SK-N-SH treated with all-trans-retinoic acid at 6 μM for 48 hours (cell line): Measurements from ENCODE around the gene KRT6B.
"Not testable (repeated sequence)": the region's sequence is repeated elsewhere in the genome, so short reads cannot be mapped to it uniquely, and the experiment has no call there.

Experiments
- ATAC-seq: fragments of 200-7000 bp; cut with Tn5 transposase; 3 replicates; pipeline ENCODE4 v1.9.1; 2020; ENCODE audit warnings: mild to moderate bottlenecking, moderate library complexity
- ARNTL ChIP-seq: fragments of 450-650 bp; formaldehyde crosslinking; IDR thresholded peaks from 2 replicates; pipeline ENCODE4 v1.5.0; 2020; ENCODE audit warnings: low read depth, mild to moderate bottlenecking, moderate library complexity, borderline replicate concordance
- BACH2 ChIP-seq: fragments of 250-450 bp; sonication (Bioruptor Pico); IDR thresholded peaks from 2 replicates; pipeline ENCODE4 v1.9.0; 2021; ENCODE audit warnings: mild to moderate bottlenecking, borderline replicate concordance
- CSDC2 ChIP-seq: fragments of 250-450 bp; sonication (Bioruptor Pico); IDR thresholded peaks from 2 replicates; pipeline ENCODE4 v1.5.0; 2020; ENCODE audit warnings: mild to moderate bottlenecking, moderate library complexity
- ESRRG ChIP-seq: fragments of 250-450 bp; sonication (Bioruptor Pico); IDR thresholded peaks from 2 replicates; pipeline ENCODE4 v1.6.1; 2021; ENCODE audit warnings: mild to moderate bottlenecking
- GLIS3 ChIP-seq: fragments of 250-450 bp; sonication (Bioruptor Pico); IDR thresholded peaks from 2 replicates; pipeline ENCODE4 v1.5.0; 2020; ENCODE audit warnings: mild to moderate bottlenecking, moderate library complexity
- ISL1 ChIP-seq: fragments of 250-450 bp; sonication (Bioruptor Pico); IDR thresholded peaks from 2 replicates; pipeline ENCODE4 v2.1.2; 2022; ENCODE audit warnings: mild to moderate bottlenecking, moderate library complexity
- OSR1 ChIP-seq: fragments of 250-450 bp; sonication (Bioruptor Pico); IDR thresholded peaks from 2 replicates; pipeline ENCODE4 v1.8.0; 2022; ENCODE audit warnings: moderate library complexity, mild to moderate bottlenecking, inconsistent platforms
- POU6F1 ChIP-seq: fragments of 250-450 bp; sonication (Bioruptor Pico); IDR thresholded peaks from 2 replicates; pipeline ENCODE4 v1.8.0; 2021; ENCODE audit warnings: low read depth, mild to moderate bottlenecking, moderate library complexity, borderline replicate concordance
- RARB ChIP-seq: fragments of 250-450 bp; sonication (Bioruptor Pico); IDR thresholded peaks from 2 replicates; pipeline ENCODE4 v1.8.0; 2021; ENCODE audit warnings: mild to moderate bottlenecking, moderate library complexity
- SNAI2 ChIP-seq: fragments of 250-450 bp; sonication (Bioruptor Pico); IDR thresholded peaks from 2 replicates; pipeline ENCODE4 v1.5.0; 2020; ENCODE audit warnings: mild to moderate bottlenecking, moderate library complexity
- TCF4 ChIP-seq: fragments of 250-450 bp; sonication (Bioruptor Pico); IDR thresholded peaks from 2 replicates; pipeline ENCODE4 v1.8.0; 2021; ENCODE audit warnings: mild to moderate bottlenecking, moderate library complexity, borderline replicate concordance
- TOX ChIP-seq: fragments of 250-450 bp; sonication (Bioruptor Pico); IDR thresholded peaks from 2 replicates; pipeline ENCODE4 v1.8.0; 2021; ENCODE audit warnings: mild to moderate bottlenecking, moderate library complexity, borderline replicate concordance
- ZC3H10 ChIP-seq: fragments of 250-450 bp; sonication (Bioruptor Pico); IDR thresholded peaks from 2 replicates; pipeline ENCODE4 v1.5.1; 2021; ENCODE audit warnings: mild to moderate bottlenecking, moderate library complexity
- ZFP3 ChIP-seq: fragments of 250-450 bp; sonication (Bioruptor Pico); IDR thresholded peaks from 2 replicates; pipeline ENCODE4 v1.5.0; 2020; ENCODE audit warnings: mild to moderate bottlenecking, moderate library complexity
- ZFP30 ChIP-seq: fragments of 450-650 bp; formaldehyde crosslinking; IDR thresholded peaks from 2 replicates; pipeline ENCODE4 v1.5.0; 2022; ENCODE audit warnings: mild to moderate bottlenecking, moderate library complexity
- ZNF565 ChIP-seq: fragments of 450-650 bp; formaldehyde crosslinking; conservative IDR thresholded peaks from 2 replicates; pipeline ENCODE4 v1.5.0; 2020; ENCODE audit warnings: low read depth, mild to moderate bottlenecking, moderate library complexity
- ZNF70 ChIP-seq: fragments of 450-650 bp; formaldehyde crosslinking; IDR thresholded peaks from 2 replicates; pipeline ENCODE4 v1.5.0; 2020; ENCODE audit warnings: mild to moderate bottlenecking, moderate library complexity
- ZNF8 ChIP-seq: fragments of 450-650 bp; formaldehyde crosslinking; IDR thresholded peaks from 2 replicates; pipeline ENCODE4 v1.5.0; 2020; ENCODE audit warnings: mild to moderate bottlenecking, moderate library complexity
- TF ChIP-seq, protein P1 (sequence below): fragments of 250-450 bp; sonication (Bioruptor Pico); IDR thresholded peaks from 2 replicates; pipeline ENCODE4 v1.5.1; 2020; ENCODE audit warnings: low read depth, mild to moderate bottlenecking, moderate library complexity
- TF ChIP-seq, protein P2 (sequence below): fragments of 250-450 bp; sonication (Bioruptor Pico); IDR thresholded peaks from 2 replicates; pipeline ENCODE4 v1.5.1; 2021; ENCODE audit warnings: mild to moderate bottlenecking, moderate library complexity

The KRT6B gene

GRCh38 chr12:52454411-52455201 is 2.7 kb upstream of the KRT6B start:
- no peak for ATAC-seq
- TF ChIP-seq ZFP3 (no peak), BACH2 (CRISPR knock-in tag) (no peak), RARB (CRISPR knock-in tag) (no peak), TOX (CRISPR knock-in tag) (no peak), ZNF8 (CRISPR knock-in tag) (no peak), POU6F1 (CRISPR knock-in tag) (no peak), ESRRG (CRISPR knock-in tag) (no peak), ZNF565 (CRISPR knock-in tag) (no peak), ISL1 (CRISPR knock-in tag) (no peak), ZNF70 (CRISPR knock-in tag) (no peak), ZFP30 (CRISPR knock-in tag) (no peak), CSDC2 (no peak), ARNTL (CRISPR knock-in tag) (no peak), ZC3H10 (CRISPR knock-in tag) (no peak), TCF4 (CRISPR knock-in tag) (no peak)
- TF ChIP-seq, protein P1, sequence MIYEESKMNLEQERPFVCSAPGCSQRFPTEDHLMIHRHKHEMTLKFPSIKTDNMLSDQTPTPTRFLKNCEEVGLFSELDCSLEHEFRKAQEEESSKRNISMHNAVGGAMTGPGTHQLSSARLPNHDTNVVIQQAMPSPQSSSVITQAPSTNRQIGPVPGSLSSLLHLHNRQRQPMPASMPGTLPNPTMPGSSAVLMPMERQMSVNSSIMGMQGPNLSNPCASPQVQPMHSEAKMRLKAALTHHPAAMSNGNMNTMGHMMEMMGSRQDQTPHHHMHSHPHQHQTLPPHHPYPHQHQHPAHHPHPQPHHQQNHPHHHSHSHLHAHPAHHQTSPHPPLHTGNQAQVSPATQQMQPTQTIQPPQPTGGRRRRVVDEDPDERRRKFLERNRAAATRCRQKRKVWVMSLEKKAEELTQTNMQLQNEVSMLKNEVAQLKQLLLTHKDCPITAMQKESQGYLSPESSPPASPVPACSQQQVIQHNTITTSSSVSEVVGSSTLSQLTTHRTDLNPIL (CRISPR knock-in tag) = no peak
- TF ChIP-seq, protein P2, sequence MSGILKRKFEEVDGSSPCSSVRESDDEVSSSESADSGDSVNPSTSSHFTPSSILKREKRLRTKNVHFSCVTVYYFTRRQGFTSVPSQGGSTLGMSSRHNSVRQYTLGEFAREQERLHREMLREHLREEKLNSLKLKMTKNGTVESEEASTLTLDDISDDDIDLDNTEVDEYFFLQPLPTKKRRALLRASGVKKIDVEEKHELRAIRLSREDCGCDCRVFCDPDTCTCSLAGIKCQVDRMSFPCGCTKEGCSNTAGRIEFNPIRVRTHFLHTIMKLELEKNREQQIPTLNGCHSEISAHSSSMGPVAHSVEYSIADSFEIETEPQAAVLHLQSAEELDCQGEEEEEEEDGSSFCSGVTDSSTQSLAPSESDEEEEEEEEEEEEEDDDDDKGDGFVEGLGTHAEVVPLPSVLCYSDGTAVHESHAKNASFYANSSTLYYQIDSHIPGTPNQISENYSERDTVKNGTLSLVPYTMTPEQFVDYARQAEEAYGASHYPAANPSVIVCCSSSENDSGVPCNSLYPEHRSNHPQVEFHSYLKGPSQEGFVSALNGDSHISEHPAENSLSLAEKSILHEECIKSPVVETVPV (CRISPR knock-in tag) = no peak
- TF ChIP-seq, all 23 proteins: peak for 0

- TF ChIP-seq, protein P2 (CRISPR knock-in tag) = no peak
- TF ChIP-seq POU6F1 (CRISPR knock-in tag) (no peak), CSDC2 (no peak), ZNF70 (CRISPR knock-in tag) (no peak), ZC3H10 (CRISPR knock-in tag) (no peak), OSR1 (CRISPR knock-in tag) (no peak), SNAI2 (CRISPR knock-in tag) (no peak), GLIS3 (CRISPR knock-in tag) (no peak), ESRRG (CRISPR knock-in tag) (no peak), TOX (CRISPR knock-in tag) (no peak), BACH2 (CRISPR knock-in tag) (no peak), RARB (CRISPR knock-in tag) (no peak), ZNF565 (CRISPR knock-in tag) (no peak)
- TF ChIP-seq, protein P1 (CRISPR knock-in tag) = no peak
- TF ChIP-seq, all 23 proteins: peak for 0
- no peak for ATAC-seq
These were observed 3.7 kb downstream of the KRT6B start for GRCh38 chr12:52448228-52448627.

GRCh38 chr12:52447196-52447595 is 4.8 kb downstream of the KRT6B start:
- not testable (repeated sequence) for ATAC-seq
